Left ventricle myocardium inferior (tissue), 1 donor: ENCODE results near the gene CLSTN2. TPM values are rescaled to one million over a fixed set of nuclear protein-coding genes. Genes with fewer than 3 reads are reported as not detected.

Experiments
- DNase-seq: peaks from one replicate; pipeline ENCODE4 v3.0.0-alpha.2; 2020
- H3K27ac ChIP-seq: fragments of 200-600 bp; replicated peaks from 2 replicates; pipeline ENCODE4 v1.8.0; 2021
- H3K27me3 ChIP-seq: fragments of 200-600 bp; 2 replicates; pipeline ENCODE4 v1.8.0; 2021; ENCODE audit warnings: low read depth
- H3K36me3 ChIP-seq: fragments of 200-600 bp; 2 replicates; pipeline ENCODE4 v1.8.0; 2021
- H3K4me1 ChIP-seq: fragments of 200-600 bp; 2 replicates; pipeline ENCODE4 v1.8.0; 2021
- H3K4me3 ChIP-seq: fragments of 200-600 bp; 2 replicates; pipeline ENCODE4 v1.8.0; 2021; ENCODE audit warnings: mild to moderate bottlenecking, moderate library complexity
- H3K9me3 ChIP-seq: fragments of 200-600 bp; replicated peaks from 2 replicates; pipeline ENCODE4 v1.8.0; 2021
- intact Hi-C: fragments of 100-400 bp; cut with micrococcal nuclease; formaldehyde crosslinking; loops from one replicate; pipeline ENCODE4 v1.11.0; 2022
- total RNA-seq: library from RNA; stranded (reverse); fragmentation: NEBNext Ultra II Directional; extraction: Animal tissue kit (Norgen Biotek cat#: 25700); gene quantifications from one replicate; pipeline ENCODE4 v1.2.1, GENCODE V29; 2021
- TF ChIP-seq, protein P1 (sequence below): fragments of 200-600 bp; IDR thresholded peaks from 2 replicates; pipeline ENCODE4 v1.8.0; 2021; ENCODE audit warnings: antibody characterized with exemption, mild to moderate bottlenecking, borderline replicate concordance
- donor health status: DM: no; HTN: yes; CAD: no; lungs with severe emphysema.

The CLSTN2 gene
- total RNA-seq, 1 donor from 2014 or later: 7.0 TPM

DNA sequence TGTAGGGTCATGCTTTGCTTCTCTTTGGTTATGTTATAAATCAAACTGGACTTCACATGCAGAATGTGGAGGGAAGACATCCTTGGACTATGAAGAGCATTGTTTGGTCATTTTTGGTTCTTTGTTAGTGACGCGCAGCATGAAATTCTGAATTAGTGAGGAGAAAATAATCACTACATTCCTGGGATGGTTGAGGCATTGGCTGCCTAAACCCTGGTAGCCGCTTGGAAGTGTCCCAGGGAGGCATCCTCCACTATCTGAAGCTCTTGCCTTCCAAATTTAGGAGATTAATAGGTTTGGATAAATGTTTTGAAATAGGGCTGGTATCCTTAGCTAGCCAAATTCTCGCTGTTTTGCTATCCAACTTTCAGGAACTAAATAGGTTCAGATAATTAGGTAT lies 96.2 kb downstream of the CLSTN2 start:
- Histone ChIP-seq H3K27ac (no peak overlapping the region), H3K9me3 (no peaks in the 10 kb centered on the region), H3K4me1 (no peaks in the 10 kb centered on the region), H3K4me3 (no peak overlapping the region), H3K36me3 (no peaks in the 10 kb centered on the region), H3K27me3 (peaks cover 15% of the 10 kb centered on the region)
- no peak for DNase-seq
- TF ChIP-seq, protein P1, sequence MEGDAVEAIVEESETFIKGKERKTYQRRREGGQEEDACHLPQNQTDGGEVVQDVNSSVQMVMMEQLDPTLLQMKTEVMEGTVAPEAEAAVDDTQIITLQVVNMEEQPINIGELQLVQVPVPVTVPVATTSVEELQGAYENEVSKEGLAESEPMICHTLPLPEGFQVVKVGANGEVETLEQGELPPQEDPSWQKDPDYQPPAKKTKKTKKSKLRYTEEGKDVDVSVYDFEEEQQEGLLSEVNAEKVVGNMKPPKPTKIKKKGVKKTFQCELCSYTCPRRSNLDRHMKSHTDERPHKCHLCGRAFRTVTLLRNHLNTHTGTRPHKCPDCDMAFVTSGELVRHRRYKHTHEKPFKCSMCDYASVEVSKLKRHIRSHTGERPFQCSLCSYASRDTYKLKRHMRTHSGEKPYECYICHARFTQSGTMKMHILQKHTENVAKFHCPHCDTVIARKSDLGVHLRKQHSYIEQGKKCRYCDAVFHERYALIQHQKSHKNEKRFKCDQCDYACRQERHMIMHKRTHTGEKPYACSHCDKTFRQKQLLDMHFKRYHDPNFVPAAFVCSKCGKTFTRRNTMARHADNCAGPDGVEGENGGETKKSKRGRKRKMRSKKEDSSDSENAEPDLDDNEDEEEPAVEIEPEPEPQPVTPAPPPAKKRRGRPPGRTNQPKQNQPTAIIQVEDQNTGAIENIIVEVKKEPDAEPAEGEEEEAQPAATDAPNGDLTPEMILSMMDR: no peak
- intact Hi-C loops: no loop called here

DNA sequence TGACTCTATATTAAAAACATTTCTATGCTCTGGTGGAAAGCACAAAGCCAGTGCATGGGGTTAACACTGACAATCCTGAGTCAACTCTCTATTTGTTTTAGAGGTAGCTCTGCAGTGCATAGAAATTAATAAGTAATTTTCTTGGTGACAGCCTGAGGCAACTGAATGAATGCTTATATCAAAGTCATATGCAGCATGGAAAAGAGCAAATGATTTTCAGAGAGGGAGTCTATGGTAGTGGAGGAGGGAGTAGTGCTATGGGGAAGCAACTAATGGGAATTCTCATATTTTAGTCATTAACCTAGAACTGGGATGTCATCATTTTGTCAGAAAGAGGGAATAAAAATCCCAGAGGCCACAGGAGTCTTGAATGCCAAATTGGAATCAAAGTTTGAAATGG lies 99.1 kb downstream of the CLSTN2 start:
- DNase-seq: no peak
- intact Hi-C loops: no loop called here

DNA sequence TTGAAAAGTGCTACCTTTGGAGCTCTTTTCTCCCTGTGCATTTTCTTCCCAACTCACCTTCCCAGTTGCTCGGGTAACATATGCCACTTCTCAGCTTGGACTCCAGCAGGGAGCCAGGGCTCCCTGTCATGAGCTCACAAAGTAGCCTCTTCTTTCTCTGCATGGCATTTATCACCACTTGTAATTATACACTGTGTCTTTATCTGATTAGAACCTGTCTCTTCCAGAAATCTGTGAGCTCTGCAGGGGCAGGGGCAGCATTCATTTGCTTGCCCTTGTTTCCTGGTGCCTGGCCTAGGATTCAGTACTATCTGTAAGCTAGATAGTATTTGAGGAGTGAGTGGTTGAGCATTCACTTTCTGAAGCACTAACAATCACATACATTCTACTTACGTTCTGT lies 100.9 kb downstream of the CLSTN2 start:
- H3K4me1 ChIP-seq: no peaks in the 10 kb centered on the region
- no peak overlapping the region for H3K4me3 ChIP-seq
- no peak overlapping the region for H3K27ac ChIP-seq
- intact Hi-C loops: no loop called here
- no peaks in the 10 kb centered on the region for H3K9me3 ChIP-seq
- H3K27me3 ChIP-seq: peaks cover 15% of the 10 kb centered on the region
- no peaks in the 10 kb centered on the region for H3K36me3 ChIP-seq
- TF ChIP-seq, protein P1: no peak
- no peak for DNase-seq

More for the DNA sequence above, 99.1 kb downstream of the CLSTN2 start:
- Histone ChIP-seq H3K4me3 (no peak overlapping the region), H3K27ac (no peak overlapping the region), H3K9me3 (no peaks in the 10 kb centered on the region), H3K4me1 (no peaks in the 10 kb centered on the region), H3K27me3 (peaks cover 15% of the 10 kb centered on the region), H3K36me3 (no peaks in the 10 kb centered on the region)
- TF ChIP-seq, protein P1: no peak

DNA sequence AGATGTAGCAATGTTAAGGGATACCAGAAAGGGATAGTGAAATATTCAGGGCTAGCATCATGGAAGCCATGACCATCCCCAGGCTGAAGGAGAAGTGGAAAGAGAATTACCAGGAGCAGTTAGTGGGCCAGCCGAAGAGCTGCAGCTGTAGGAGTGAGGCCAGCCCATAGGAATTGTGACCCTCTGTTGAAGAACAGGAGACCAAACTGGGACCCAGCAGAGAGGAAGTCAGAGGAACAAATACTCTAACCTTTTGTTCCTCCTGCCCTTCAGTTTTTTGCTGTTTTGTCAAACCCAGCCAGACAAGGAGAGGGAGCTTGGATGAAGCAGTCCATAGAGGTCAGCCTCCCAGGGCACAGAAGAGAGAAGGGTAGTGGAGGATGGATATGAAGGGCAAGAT lies 115.4 kb downstream of the CLSTN2 start:
- Histone ChIP-seq H3K4me1 (no peaks in the 10 kb centered on the region), H3K27ac (no peak overlapping the region), H3K4me3 (no peak overlapping the region), H3K9me3 (no peaks in the 10 kb centered on the region), H3K27me3 (peaks cover 6% of the 10 kb centered on the region), H3K36me3 (no peaks in the 10 kb centered on the region)
- intact Hi-C loops: no loop called here
- TF ChIP-seq, protein P1: no peak
- no peak for DNase-seq

DNA sequence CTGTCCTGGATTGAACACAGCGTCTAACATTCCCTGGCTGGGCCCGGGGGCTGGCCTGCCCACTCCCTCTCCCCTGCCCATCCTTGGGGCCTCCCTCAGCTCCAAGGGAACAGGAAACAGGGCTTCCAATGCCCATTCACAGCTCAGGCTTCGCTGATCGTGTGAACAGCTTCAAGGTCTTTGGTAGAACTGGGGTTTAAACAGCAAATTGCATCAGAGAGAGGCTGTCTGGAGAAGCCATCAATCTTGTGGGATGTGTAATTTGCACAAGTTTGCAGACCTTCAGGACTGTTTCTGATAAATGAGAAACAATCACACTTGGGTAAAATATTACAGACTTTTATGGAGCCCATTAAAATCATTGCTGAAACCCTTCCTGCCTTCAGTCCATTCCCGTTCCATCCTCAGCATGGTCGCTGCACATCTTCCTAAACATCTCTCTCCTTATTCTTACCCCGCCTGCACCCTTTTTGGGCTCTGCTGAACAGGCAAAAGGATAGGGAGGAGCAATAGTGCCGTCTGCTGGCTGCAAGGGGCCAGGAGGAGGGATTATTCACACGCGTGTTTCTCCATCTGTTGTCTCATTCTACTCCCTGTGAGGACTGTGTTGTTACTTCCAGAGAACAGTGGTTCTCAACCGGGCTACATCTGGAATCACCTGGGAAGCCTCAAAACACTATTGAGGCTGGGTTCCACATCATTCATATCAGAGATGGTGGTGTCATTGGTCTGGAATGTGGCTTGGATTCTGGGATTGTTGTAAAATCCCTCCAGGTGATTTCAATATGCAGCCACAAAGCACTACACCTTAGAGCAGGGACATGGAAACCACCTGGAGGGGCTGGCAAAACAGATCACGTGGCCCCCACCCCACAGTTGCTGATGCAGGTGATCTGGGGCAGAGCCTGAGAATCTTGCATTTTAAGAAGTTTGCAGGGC lies 116.3 kb downstream of the CLSTN2 start:
- no peaks in the 10 kb centered on the region for H3K4me1 ChIP-seq
- no peak overlapping the region for H3K27ac ChIP-seq
- H3K36me3 ChIP-seq: no peaks in the 10 kb centered on the region
- intact Hi-C loops: no loop called here
- H3K9me3 ChIP-seq: no peaks in the 10 kb centered on the region
- H3K27me3 ChIP-seq: peaks cover 8% of the 10 kb centered on the region
- H3K4me3 ChIP-seq: no peak overlapping the region
- TF ChIP-seq, protein P1: peak; percentile 67
- DNase-seq: peak; percentile 28
